Sigmoid colon (tissue), 7 donors: ENCODE results near the gene KRT75. TPM values are rescaled to one million over a fixed set of nuclear protein-coding genes. Genes with fewer than 3 reads are reported as not detected.

Source experiments
- DNase-seq: peaks from one replicate; pipeline ENCODE4 v3.0.0-alpha.2; 2019
- H3K27ac ChIP-seq, 4 donors: fragments of 200-600 bp; sonication (generic); one replicate each; pipeline ENCODE4 v1.5.1; 2016 to 2019; ENCODE audit warnings: mild to moderate bottlenecking in 1 of 4
- H3K27me3 ChIP-seq, 3 donors: fragments of 200-600 bp; sonication (generic); one replicate each; pipeline ENCODE4 v1.5.1; 2019; ENCODE audit warnings: mild to moderate bottlenecking in 1 of 3
- H3K36me3 ChIP-seq, 4 donors: fragments of 200-600 bp; sonication (generic); one replicate each; pipeline ENCODE4 v1.5.1; 2016 to 2019
- H3K4me1 ChIP-seq, 4 donors: fragments of 200-600 bp; sonication (generic); one replicate each; pipeline ENCODE4 v1.5.1; 2017 to 2019
- H3K4me3 ChIP-seq, 4 donors: fragments of 200-600 bp; sonication (generic); one replicate each; pipeline ENCODE4 v1.5.1; 2017 to 2019; ENCODE audit warnings: mild to moderate bottlenecking in 2 of 4, moderate library complexity in 1 of 4
- H3K9me3 ChIP-seq, 4 donors: fragments of 200-600 bp in 3 of 4; sonication (generic) in 3 of 4; one replicate each; pipeline versions ENCODE4 v1.5.1 to v1.6.1; 2013 to 2019
- EP300 ChIP-seq, 4 donors: sonication (generic); formaldehyde crosslinking; IDR thresholded peaks; one replicate each; pipeline ENCODE4 v1.6.1; 2017; ENCODE audit warnings: antibody characterized with exemption in 4 of 4
- POLR2A ChIP-seq, 2 donors: fragments of 450-650 bp; IDR thresholded peaks; one replicate each; pipeline ENCODE4 v1.6.1; 2016; ENCODE audit warnings: antibody characterized with exemption in 2 of 2, mild to moderate bottlenecking in 2 of 2, moderate library complexity in 2 of 2
- POLR2AphosphoS5 ChIP-seq, 4 donors: sonication (generic); formaldehyde crosslinking; IDR thresholded peaks; one replicate each; pipeline ENCODE4 v1.6.1; 2017; ENCODE audit warnings: antibody characterized with exemption in 4 of 4
- WGBS, 2 donors: extraction: QIAGEN DNeasy Blood & Tissue Kit; methylation state at CpG; one replicate each; pipeline ENCODE4 v1.1.7; 2013; 5-methylcytosine and 5-hydroxymethylcytosine counted together
- intact Hi-C: fragments of 100-400 bp; cut with DNase I; formaldehyde crosslinking; loops from one replicate; pipeline ENCODE4 v1.15.1; 2023
- polyA plus RNA-seq, 3 donors: library from polyadenylated mRNA; stranded (reverse); fragments of 200-250 nt; gene quantifications; one replicate each; pipeline ENCODE4 v1.2.3, GENCODE V29; 2013
- total RNA-seq, 4 donors: library from RNA; depleted of rRNA; stranded (reverse); fragments of >200 nt; gene quantifications; one replicate each; pipeline ENCODE4 v1.1.0, GENCODE V29; 2016
- TF ChIP-seq, protein P1 (sequence below), 4 experiments: fragments of 450-650 bp in 3 of 4; fragments of 200-600 bp in 1 of 4; IDR thresholded peaks; one replicate each; pipeline ENCODE4 v1.5.1; 2016 to 2019; ENCODE audit warnings: antibody characterized with exemption in 4 of 4, mild to moderate bottlenecking in 3 of 4, moderate library complexity in 2 of 4
- donor health status: healthy with polysubstance abuse.
- donor health status: Bipolar disorder and iron deficiency.
- donor health status: healthy.

KRT75 gene
- total and polyA plus RNA-seq, 7 donors: 0.04 TPM; not detected in 6

DNA sequence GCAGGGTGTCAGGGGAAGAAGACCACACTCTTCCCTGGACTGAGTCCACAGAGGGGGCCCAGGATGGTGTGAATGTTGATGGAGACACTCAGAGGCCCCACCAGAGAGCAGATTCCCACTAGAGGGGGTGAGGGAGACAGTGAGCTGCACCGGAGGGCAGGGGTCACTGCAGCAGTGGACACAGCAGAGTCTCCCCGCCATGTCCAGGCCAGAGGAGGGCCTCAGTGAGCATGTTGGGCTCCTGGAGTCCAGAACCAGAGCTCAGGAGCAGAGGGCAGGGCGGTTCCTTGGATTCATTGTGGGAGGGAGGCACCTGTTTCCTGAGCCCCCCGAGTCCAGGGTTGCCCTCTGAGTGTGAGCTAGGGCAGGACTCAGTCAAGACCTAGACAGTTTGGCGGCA lies 26.3 kb downstream of the KRT75 start:
- DNase-seq: no peak
- Histone ChIP-seq H3K4me3 (no peak overlapping the region), H3K27ac (no peak overlapping the region), H3K36me3 (no peaks in the 10 kb centered on the region), H3K9me3 (no peaks in the 10 kb centered on the region), H3K27me3 (no peaks in the 10 kb centered on the region), H3K4me1 (peaks cover 0 to 13% (median 4%) of the 10 kb centered on the region in 4 donors)
- TF ChIP-seq, protein P1, sequence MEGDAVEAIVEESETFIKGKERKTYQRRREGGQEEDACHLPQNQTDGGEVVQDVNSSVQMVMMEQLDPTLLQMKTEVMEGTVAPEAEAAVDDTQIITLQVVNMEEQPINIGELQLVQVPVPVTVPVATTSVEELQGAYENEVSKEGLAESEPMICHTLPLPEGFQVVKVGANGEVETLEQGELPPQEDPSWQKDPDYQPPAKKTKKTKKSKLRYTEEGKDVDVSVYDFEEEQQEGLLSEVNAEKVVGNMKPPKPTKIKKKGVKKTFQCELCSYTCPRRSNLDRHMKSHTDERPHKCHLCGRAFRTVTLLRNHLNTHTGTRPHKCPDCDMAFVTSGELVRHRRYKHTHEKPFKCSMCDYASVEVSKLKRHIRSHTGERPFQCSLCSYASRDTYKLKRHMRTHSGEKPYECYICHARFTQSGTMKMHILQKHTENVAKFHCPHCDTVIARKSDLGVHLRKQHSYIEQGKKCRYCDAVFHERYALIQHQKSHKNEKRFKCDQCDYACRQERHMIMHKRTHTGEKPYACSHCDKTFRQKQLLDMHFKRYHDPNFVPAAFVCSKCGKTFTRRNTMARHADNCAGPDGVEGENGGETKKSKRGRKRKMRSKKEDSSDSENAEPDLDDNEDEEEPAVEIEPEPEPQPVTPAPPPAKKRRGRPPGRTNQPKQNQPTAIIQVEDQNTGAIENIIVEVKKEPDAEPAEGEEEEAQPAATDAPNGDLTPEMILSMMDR (IDR thresholded peaks at IDR 0.05): no peak
- no peak for TF ChIP-seq POLR2AphosphoS5 (IDR thresholded peaks at IDR 0.05)
- no peak for TF ChIP-seq POLR2A (IDR thresholded peaks at IDR 0.05)
- TF ChIP-seq EP300 (IDR thresholded peaks at IDR 0.05): no peak
- intact Hi-C loops: no loop called here
- 82 to 83% methylated on average over 5 of the region's 5 CpGs for WGBS, 2 donors

DNA sequence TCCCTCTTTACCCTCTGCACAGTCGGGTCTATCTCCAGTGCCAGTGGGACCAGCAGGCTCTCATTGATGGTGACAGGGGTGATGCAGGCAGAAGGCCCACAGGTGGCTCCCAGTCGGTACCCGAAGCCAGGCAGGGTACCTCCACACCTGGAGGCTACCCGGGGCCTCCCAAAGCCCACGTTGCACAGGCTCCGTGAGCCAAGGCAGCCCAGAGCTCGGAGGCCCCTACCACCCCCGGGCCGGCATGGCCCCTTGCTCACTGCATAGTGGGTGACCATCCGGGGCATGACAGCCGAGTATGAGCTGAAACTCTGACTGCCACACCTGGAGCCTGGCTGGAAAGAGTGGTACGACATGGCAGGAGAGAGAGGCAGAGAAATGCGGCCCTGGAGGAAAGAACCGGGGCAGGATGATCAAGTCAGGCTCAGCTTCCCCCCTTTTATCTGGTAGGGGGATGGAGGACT lies 28.2 kb downstream of the KRT75 start, which contains the start of gene KRT82:
Gene KRT82 (minus strand): TSS at position 414 of the 464 bp plus-strand sequence. CDS start 58 bp downstream, at position 356.
- Histone ChIP-seq H3K27me3 (no peaks in the 10 kb centered on the region), H3K4me3 (no peak within 1 kb of the TSS), H3K9me3 (no peaks in the 10 kb centered on the region), H3K4me1 (peaks cover 0 to 3% (median 1%) of the 10 kb centered on the region in 4 donors), H3K36me3 (no peaks in the 10 kb centered on the region), H3K27ac (no peak within 1 kb of the TSS)
- intact Hi-C loops: no loop called here
- 92 to 93% methylated on average over 14 of the region's 14 CpGs for WGBS, 2 donors
- TF ChIP-seq EP300 (IDR thresholded peaks at IDR 0.05): no peak
- no peak for TF ChIP-seq POLR2AphosphoS5 (IDR thresholded peaks at IDR 0.05)
- no peak for TF ChIP-seq POLR2A (IDR thresholded peaks at IDR 0.05)
- no peak for DNase-seq

DNA sequence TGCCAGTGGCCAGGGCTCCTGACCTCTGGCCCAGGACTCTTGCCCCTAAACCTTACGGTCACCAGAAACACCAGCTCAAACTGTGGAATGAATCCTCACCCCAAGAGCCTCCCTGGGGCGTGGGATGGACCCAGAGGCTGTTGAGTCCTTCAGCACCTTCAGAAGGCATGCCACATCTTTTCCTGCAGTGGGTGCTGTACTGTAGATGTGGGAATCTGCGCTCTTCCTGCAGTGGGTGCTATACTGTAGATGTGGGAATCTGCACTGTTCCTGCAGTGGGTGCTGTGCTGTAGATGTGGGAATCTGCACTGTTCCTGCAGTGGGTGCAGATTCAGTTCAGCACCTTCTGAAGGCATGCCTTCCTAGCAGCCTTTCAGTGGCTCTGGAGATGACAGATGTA lies 29.2 kb downstream of the KRT75 start:
- no peak for TF ChIP-seq POLR2AphosphoS5 (IDR thresholded peaks at IDR 0.05)
- TF ChIP-seq, protein P1 (IDR thresholded peaks at IDR 0.05): no peak
- TF ChIP-seq EP300 (IDR thresholded peaks at IDR 0.05): no peak
- no peak for TF ChIP-seq POLR2A (IDR thresholded peaks at IDR 0.05)
- no peaks in the 10 kb centered on the region for H3K36me3 ChIP-seq
- no peaks in the 10 kb centered on the region for H3K9me3 ChIP-seq
- WGBS, 2 donors: 85 to 87% methylated on average over 3 of the region's 3 CpGs
- H3K27me3 ChIP-seq: no peaks in the 10 kb centered on the region
- peak; percentile 13 for DNase-seq
- intact Hi-C loops: no loop called here
- no peaks in the 10 kb centered on the region for H3K4me1 ChIP-seq
- H3K27ac ChIP-seq: no peak overlapping the region
- no peak overlapping the region for H3K4me3 ChIP-seq

DNA sequence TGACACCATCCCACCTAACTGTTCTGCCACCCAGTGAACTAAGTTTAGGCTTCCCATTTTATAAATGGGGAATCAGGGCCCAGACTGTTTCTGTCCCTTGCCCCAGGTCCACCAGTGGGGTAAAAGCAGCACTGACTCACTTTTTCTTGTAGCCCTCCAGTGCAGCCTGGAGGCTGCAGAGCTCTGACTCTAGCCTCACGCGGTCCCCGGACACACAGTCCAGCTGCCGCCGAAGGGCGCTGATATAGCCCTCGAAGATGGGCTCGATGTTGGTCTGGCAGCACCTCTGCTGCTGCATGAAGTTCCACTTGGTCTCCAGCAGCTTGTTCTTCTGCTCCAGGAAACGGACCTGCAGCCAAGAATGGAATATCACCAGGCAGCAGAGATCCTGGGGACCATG lies 30.6 kb downstream of the KRT75 start:
- Histone ChIP-seq H3K36me3 (no peaks in the 10 kb centered on the region), H3K27ac (no peak overlapping the region), H3K27me3 (no peaks in the 10 kb centered on the region), H3K9me3 (no peaks in the 10 kb centered on the region), H3K4me1 (no peaks in the 10 kb centered on the region), H3K4me3 (no peak overlapping the region)
- DNase-seq: peak; percentile 24
- 93% methylated on average over 9 of the region's 9 CpGs for WGBS, 2 donors
- intact Hi-C loops: no loop called here
- TF ChIP-seq, protein P1 (IDR thresholded peaks at IDR 0.05): no peak
- TF ChIP-seq EP300 (IDR thresholded peaks at IDR 0.05) (no peak), POLR2A (IDR thresholded peaks at IDR 0.05) (no peak), POLR2AphosphoS5 (IDR thresholded peaks at IDR 0.05) (no peak)

DNA sequence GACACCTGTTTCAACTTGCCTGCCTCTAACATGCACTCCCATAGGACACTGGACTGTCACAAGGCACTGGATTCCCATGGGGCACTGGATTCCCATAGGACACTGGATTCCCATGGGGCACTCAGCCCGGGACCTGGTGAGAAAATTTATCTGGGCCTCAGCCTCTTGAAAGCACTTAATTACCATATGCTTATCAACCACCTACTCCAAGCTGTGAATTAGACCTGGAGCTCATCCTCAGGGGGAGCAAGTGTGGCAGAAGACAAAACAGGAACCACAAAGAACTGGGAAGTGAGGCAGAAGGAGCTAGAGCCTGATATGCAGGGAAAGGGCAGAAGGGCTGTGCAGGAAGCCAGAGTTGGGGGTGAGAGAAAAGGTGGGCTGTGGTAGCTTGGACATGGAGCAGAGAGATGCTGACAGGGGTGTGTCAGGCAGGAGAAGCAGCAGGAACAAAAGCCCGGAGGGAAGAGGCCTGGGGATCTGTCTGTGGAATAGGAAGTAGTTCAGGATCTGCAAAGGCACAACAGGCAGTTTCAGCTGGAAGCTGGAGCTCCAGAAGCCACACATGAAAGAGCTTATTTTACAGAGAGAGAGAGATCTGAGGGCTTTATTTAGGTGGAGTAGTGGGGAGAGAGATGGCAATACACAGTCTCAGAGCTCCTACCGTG lies 31.2 kb downstream of the KRT75 start:
- H3K27ac ChIP-seq: no peak overlapping the region
- no peaks in the 10 kb centered on the region for H3K9me3 ChIP-seq
- no peaks in the 10 kb centered on the region for H3K4me1 ChIP-seq
- peak; percentile 34 for DNase-seq
- intact Hi-C loops: no loop called here
- 60 to 66% methylated on average over 3 of the region's 3 CpGs for WGBS, 2 donors
- H3K4me3 ChIP-seq: no peak overlapping the region
- TF ChIP-seq POLR2AphosphoS5 (IDR thresholded peaks at IDR 0.05) (no peak), POLR2A (IDR thresholded peaks at IDR 0.05) (no peak)
- H3K27me3 ChIP-seq: no peaks in the 10 kb centered on the region
- H3K36me3 ChIP-seq: no peaks in the 10 kb centered on the region
